ENCODE results near the gene ROBO4.

DNA sequence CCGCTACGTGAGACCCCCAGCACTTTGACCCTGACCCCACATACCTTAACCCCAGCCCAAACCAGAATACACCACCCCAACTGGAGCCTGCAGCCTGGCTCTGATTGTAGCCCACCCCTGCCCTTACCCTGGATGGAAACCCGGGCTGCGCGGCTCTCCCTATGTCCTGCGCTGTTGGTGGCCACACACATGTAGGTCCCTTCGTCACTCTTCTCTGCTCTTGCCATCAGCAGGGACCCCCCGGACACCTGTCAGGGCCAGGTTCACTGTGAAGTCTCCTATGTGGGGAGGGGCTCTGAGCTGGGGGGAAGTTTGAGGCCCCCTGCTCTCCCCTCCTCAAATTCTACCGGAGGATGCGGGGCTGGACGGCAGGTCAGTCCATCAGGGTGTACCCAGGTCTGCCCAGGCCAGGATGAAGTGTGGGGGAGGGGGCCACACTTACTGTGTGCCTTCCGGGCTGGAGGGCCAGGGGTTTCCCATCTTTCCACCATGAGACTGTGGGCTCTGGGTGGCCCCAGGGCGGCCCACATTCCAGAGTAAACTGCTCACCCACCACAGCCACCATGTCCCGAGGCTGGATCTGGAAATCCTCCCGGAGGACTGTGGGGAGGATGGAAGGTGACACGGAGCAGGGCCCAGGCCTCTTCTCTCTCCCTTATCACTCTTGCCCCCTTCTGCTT, 1.5 kb downstream of the ROBO4 start:
- TF ChIP-seq, protein P1, sequence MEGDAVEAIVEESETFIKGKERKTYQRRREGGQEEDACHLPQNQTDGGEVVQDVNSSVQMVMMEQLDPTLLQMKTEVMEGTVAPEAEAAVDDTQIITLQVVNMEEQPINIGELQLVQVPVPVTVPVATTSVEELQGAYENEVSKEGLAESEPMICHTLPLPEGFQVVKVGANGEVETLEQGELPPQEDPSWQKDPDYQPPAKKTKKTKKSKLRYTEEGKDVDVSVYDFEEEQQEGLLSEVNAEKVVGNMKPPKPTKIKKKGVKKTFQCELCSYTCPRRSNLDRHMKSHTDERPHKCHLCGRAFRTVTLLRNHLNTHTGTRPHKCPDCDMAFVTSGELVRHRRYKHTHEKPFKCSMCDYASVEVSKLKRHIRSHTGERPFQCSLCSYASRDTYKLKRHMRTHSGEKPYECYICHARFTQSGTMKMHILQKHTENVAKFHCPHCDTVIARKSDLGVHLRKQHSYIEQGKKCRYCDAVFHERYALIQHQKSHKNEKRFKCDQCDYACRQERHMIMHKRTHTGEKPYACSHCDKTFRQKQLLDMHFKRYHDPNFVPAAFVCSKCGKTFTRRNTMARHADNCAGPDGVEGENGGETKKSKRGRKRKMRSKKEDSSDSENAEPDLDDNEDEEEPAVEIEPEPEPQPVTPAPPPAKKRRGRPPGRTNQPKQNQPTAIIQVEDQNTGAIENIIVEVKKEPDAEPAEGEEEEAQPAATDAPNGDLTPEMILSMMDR (IDR thresholded peaks at IDR 0.05): no peak
- TF ChIP-seq POLR2A (IDR thresholded peaks at IDR 0.05): no peak
